Smooth muscle cell (in vitro differentiated cells): ENCODE results near the gene ARMCX2. TPM values are rescaled to one million over a fixed set of nuclear protein-coding genes. Genes with fewer than 3 reads are reported as not detected.

Experiments used
- DNase-seq: peaks from one replicate; lab custom pipeline; 2025; ENCODE audit not compliant: unreplicated experiment; lab: John Stamatoyannopoulos, UW
- H2AFZ ChIP-seq: fragments of 200-600 bp; sonication (generic); 2 replicates; pipeline ENCODE4 v1.6.0; 2016; ENCODE audit warnings: antibody characterized with exemption, low read depth, mild to moderate bottlenecking
- H3F3A ChIP-seq: fragments of 200-600 bp; sonication (generic); 2 replicates; pipeline ENCODE4 v1.6.0; 2017; ENCODE audit warnings: antibody characterized with exemption, low read depth
- H3K27ac ChIP-seq: fragments of 200-600 bp; sonication (generic); 2 replicates; pipeline ENCODE4 v1.5.1; 2016; ENCODE audit warnings: low read depth, mild to moderate bottlenecking
- H3K27me3 ChIP-seq: fragments of 200-600 bp; sonication (generic); 2 replicates; pipeline ENCODE4 v1.6.1; 2016; ENCODE audit warnings: low read depth, mild to moderate bottlenecking
- H3K36me3 ChIP-seq: fragments of 200-600 bp; sonication (generic); 2 replicates; pipeline ENCODE4 v1.5.1; 2016; ENCODE audit warnings: low read depth
- H3K4me1 ChIP-seq: fragments of 200-600 bp; sonication (generic); 2 replicates; pipeline ENCODE4 v1.5.1; 2016; ENCODE audit warnings: low read depth
- H3K4me2 ChIP-seq: fragments of 200-600 bp; sonication (generic); 2 replicates; pipeline ENCODE4 v1.6.0; 2016; ENCODE audit warnings: mild to moderate bottlenecking
- H3K4me3 ChIP-seq: fragments of 200-600 bp; sonication (generic); 2 replicates; pipeline ENCODE4 v1.5.1; 2016; ENCODE audit warnings: mild to moderate bottlenecking
- H3K79me2 ChIP-seq: fragments of 200-600 bp; sonication (generic); 2 replicates; pipeline ENCODE4 v1.6.0; 2016; ENCODE audit warnings: low read depth, mild to moderate bottlenecking
- H3K9ac ChIP-seq: fragments of 200-600 bp; sonication (generic); 2 replicates; pipeline ENCODE4 v1.6.0; 2016; ENCODE audit warnings: low read depth
- H3K9me3 ChIP-seq: fragments of 200-600 bp; sonication (generic); replicated peaks from 2 replicates; pipeline ENCODE4 v1.5.1; 2016; ENCODE audit warnings: low read depth
- H4K20me1 ChIP-seq: fragments of 200-600 bp; sonication (generic); 2 replicates; pipeline ENCODE4 v1.6.0; 2016; ENCODE audit warnings: low read depth
- WGBS: methylation state at CpG from one replicate; pipeline ENCODE4 v1.1.7; 2016; ENCODE audit warnings: low lambda C conversion rate; 5-methylcytosine and 5-hydroxymethylcytosine counted together
- polyA plus RNA-seq: library from polyadenylated mRNA; unstranded; fragments of >200 nt; fragmentation: Nextera tagmentation; extraction: Ambion mirVana; gene quantifications from 2 replicates; pipeline ENCODE4 v1.2.1, GENCODE V29; 2016
- total RNA-seq: library from RNA; depleted of rRNA; stranded (reverse); fragments of >200 nt; gene quantifications from 2 replicates; pipeline ENCODE4 v1.2.3, GENCODE V29; 2014
- TF ChIP-seq, protein P1 (sequence below): fragments of 200-600 bp; sonication (generic); IDR thresholded peaks from 2 replicates; pipeline ENCODE4 v1.5.1; 2017; ENCODE audit warnings: borderline replicate concordance, mild to moderate bottlenecking, antibody characterized with exemption; ENCODE audit not compliant: insufficient read depth, poor library complexity, severe bottlenecking

ARMCX2 gene
- total and polyA plus RNA-seq, 2 experiments from 2014 or later: 34.5 to 103 TPM

DNA sequence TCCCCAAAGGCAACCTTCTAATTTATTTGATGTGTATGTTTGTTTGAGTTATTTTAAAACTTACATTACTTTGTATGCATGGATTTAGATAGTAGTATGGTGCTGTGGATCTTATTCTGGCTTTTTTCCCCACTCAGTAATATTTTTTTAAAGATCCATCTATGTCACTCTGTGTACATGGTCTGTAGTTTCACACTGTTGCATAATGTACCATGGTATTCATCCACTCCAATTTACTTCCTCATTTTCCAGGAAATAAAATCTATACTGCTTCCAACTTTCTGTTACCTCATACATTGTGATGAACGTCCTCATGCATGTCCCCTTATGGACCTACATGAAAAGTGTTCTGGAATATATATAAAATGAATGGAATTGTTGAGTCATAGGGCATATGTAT, 17.6 kb downstream of the ARMCX2 start:
- no peaks in the 10 kb centered on the region for H3K79me2 ChIP-seq
- no peaks in the 10 kb centered on the region for H3K27me3 ChIP-seq
- no peak overlapping the region for H3K4me3 ChIP-seq
- H2AFZ ChIP-seq: no peak overlapping the region
- H3K36me3 ChIP-seq: no peaks in the 10 kb centered on the region
- H3K4me1 ChIP-seq: no peaks in the 10 kb centered on the region
- H4K20me1 ChIP-seq: no peaks in the 10 kb centered on the region
- WGBS: 81% methylated on average over 1 of the region's 1 CpG
- H3K27ac ChIP-seq: no peak overlapping the region
- H3K9me3 ChIP-seq: no peaks in the 10 kb centered on the region
- H3F3A ChIP-seq: no peaks in the 10 kb centered on the region
- TF ChIP-seq, protein P1, sequence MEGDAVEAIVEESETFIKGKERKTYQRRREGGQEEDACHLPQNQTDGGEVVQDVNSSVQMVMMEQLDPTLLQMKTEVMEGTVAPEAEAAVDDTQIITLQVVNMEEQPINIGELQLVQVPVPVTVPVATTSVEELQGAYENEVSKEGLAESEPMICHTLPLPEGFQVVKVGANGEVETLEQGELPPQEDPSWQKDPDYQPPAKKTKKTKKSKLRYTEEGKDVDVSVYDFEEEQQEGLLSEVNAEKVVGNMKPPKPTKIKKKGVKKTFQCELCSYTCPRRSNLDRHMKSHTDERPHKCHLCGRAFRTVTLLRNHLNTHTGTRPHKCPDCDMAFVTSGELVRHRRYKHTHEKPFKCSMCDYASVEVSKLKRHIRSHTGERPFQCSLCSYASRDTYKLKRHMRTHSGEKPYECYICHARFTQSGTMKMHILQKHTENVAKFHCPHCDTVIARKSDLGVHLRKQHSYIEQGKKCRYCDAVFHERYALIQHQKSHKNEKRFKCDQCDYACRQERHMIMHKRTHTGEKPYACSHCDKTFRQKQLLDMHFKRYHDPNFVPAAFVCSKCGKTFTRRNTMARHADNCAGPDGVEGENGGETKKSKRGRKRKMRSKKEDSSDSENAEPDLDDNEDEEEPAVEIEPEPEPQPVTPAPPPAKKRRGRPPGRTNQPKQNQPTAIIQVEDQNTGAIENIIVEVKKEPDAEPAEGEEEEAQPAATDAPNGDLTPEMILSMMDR: no peak
- H3K9ac ChIP-seq: no peak overlapping the region
- no peak for DNase-seq
- no peak overlapping the region for H3K4me2 ChIP-seq

DNA sequence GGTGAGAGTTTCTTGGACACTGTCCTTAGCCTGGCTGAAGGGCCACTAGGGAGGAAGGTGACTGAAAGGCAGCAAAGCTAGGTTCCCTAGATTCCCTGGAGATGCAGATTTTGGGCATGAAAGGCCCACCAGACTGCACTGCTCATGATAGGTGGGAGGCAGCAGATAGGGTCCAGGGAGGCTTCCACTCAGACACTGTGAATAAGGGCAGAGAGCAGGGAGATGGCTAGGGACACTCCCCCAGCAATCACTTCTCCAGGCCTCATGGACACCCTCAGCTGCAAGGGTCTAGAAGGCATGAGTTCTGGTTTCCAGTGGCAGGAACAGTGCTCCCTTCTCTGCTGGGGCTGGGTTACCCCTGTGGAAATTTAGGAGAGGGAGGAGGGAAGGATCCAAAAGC, 20.1 kb downstream of the ARMCX2 start:
- H4K20me1 ChIP-seq: peaks cover 12% of the 10 kb centered on the region
- H3F3A ChIP-seq: no peaks in the 10 kb centered on the region
- DNase-seq: no peak
- no peak overlapping the region for H3K9ac ChIP-seq
- H3K9me3 ChIP-seq: no peaks in the 10 kb centered on the region
- H3K79me2 ChIP-seq: no peaks in the 10 kb centered on the region
- no peak overlapping the region for H3K4me3 ChIP-seq
- TF ChIP-seq, protein P1: no peak
- no peaks in the 10 kb centered on the region for H3K36me3 ChIP-seq
- no peaks in the 10 kb centered on the region for H3K4me1 ChIP-seq
- no peak overlapping the region for H3K27ac ChIP-seq
- no peak overlapping the region for H3K4me2 ChIP-seq
- no peak overlapping the region for H2AFZ ChIP-seq
- H3K27me3 ChIP-seq: no peaks in the 10 kb centered on the region

DNA sequence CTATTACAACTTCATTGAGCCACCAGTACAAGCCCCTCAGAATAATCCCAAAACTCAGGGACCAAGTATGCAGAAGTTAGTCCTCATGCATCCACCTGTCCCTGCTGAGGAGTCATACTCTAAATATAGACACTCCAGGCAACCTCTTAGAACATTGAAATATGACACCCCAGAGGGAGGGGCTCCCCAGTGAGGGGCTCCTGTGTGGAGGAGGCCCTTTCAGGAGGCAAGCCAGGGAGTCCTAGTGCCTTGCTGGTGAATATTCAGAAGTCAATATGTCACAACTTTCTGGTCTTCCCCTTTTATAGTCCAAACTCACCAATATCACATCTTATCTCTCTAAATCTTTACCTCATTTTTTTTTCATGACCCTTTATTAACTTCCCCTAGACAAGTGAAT, 40.3 kb downstream of the ARMCX2 start:
- no peak overlapping the region for H2AFZ ChIP-seq
- H3K27ac ChIP-seq: no peak overlapping the region
- DNase-seq: no peak

More for the DNA sequence above, 40.3 kb downstream of the ARMCX2 start:
- Histone ChIP-seq H3K79me2 (peaks cover 13% of the 10 kb centered on the region), H4K20me1 (peaks cover 8% of the 10 kb centered on the region), H3K4me2 (no peak overlapping the region), H3K9me3 (no peaks in the 10 kb centered on the region), H3K36me3 (no peaks in the 10 kb centered on the region), H3K4me1 (no peaks in the 10 kb centered on the region), H3F3A (no peaks in the 10 kb centered on the region), H3K4me3 (no peak overlapping the region), H3K9ac (no peak overlapping the region), H3K27me3 (no peaks in the 10 kb centered on the region)
- TF ChIP-seq, protein P1: no peak
